Psoas muscle (tissue), 8 donors: ENCODE data around the gene IRF1. TPM values are rescaled to one million over a fixed set of nuclear protein-coding genes. Genes with fewer than 3 reads are reported as not detected.

Experiments used
- ATAC-seq, 4 donors: fragments of 200-7000 bp; cut with Tn5 transposase; one replicate each; pipeline ENCODE4 v1.9.1; 2020; ENCODE audit warnings: moderate library complexity in 3 of 4, mild to moderate bottlenecking in 2 of 4
- DNase-seq, 2 donors: peaks; one replicate each; pipeline ENCODE4 v3.0.0-alpha.2; 2020
- H3K27ac ChIP-seq: fragments of 200-600 bp; one replicate; pipeline ENCODE4 v1.8.0; 2022
- H3K27me3 ChIP-seq, 3 donors: fragments of 200-600 bp in 1 of 3; one replicate each; pipeline versions ENCODE4 v1.6.1 to v1.8.0; 2013 to 2022; ENCODE audit warnings: low read length in 2 of 3, mild to moderate bottlenecking in 2 of 3, moderate library complexity in 1 of 3; ENCODE audit not compliant: insufficient read depth in 3 of 3
- H3K36me3 ChIP-seq, 2 donors: fragments of 200-600 bp in 1 of 2; one replicate each; pipeline versions ENCODE4 v1.6.1 to v1.8.0; 2013 to 2022; ENCODE audit warnings: low read depth in 1 of 2, mild to moderate bottlenecking in 1 of 2, moderate library complexity in 1 of 2; ENCODE audit not compliant: insufficient read depth in 1 of 2
- H3K4me1 ChIP-seq: fragments of 200-600 bp; one replicate; pipeline ENCODE4 v1.8.0; 2022
- H3K4me3 ChIP-seq: fragments of 200-600 bp; one replicate; pipeline ENCODE4 v1.8.0; 2022; ENCODE audit warnings: mild to moderate bottlenecking
- H3K9me3 ChIP-seq: fragments of 200-600 bp; one replicate; pipeline ENCODE4 v1.8.0; 2022
- CTCF ChIP-seq: fragments of 200-600 bp; IDR thresholded peaks from one replicate; pipeline ENCODE4 v1.8.0; 2022; ENCODE audit warnings: antibody characterized with exemption
- WGBS, 3 donors: extraction: QIAGEN DNeasy Blood & Tissue Kit; methylation state at CpG; one replicate each; pipeline versions ENCODE4 v1.1.6 to v1.1.7; 2013; 5-methylcytosine and 5-hydroxymethylcytosine counted together
- intact Hi-C, 2 donors: fragments of 100-400 bp; cut with DNase I; formaldehyde crosslinking; loops; one replicate each; pipeline versions ENCODE4 v1.11.0 to v1.14.2; 2022
- polyA plus RNA-seq, 3 donors: library from polyadenylated mRNA; stranded (reverse); fragments of 200-250 nt; gene quantifications; one replicate each; pipeline ENCODE4 v1.2.3, GENCODE V29; 2013
- total RNA-seq, 4 donors: library from RNA; stranded (reverse); fragmentation: NEBNext Ultra II Directional in 2 of 4; extraction: Animal tissue kit (Norgen Biotek cat#: 25700) in 2 of 4; gene quantifications; one replicate each; pipeline versions ENCODE4 v1.2.1 to v1.2.4, GENCODE V29; 2021 to 2023
- donor health status: healthy with polysubstance abuse.
- donor health status: DM: no; HTN: no; CAD: no; lungs with moderate emphysema.
- donor health status: Bipolar disorder and iron deficiency.
- donor health status: healthy.
- donor health status: DM: yes; HTN: yes; CAD: no.
- donor health status: DM: no; HTN: no; CAD: no.
- donor health status: DM: no; HTN: no; CAD: no.
- donor health status: DM: yes; HTN: yes; CAD: no.

Gene IRF1
- total and polyA plus RNA-seq, 7 donors = 4.7 to 18.8 (median 11.8) TPM

- intact Hi-C loops = no loop called here
- Histone ChIP-seq H3K27me3 (no peaks in the 10 kb centered on the region), H3K4me1 (peaks cover 49% of the 10 kb centered on the region), H3K27ac (no peak overlapping the region), H3K36me3 (no peaks in the 10 kb centered on the region), H3K4me3 (no peak overlapping the region), H3K9me3 (no peaks in the 10 kb centered on the region)
- no peak for DNase-seq
- ATAC-seq = no peak
- no peak for TF ChIP-seq CTCF
- 71 to 79% (median 76%) methylated on average over 2 of the region's 2 CpGs for WGBS, 3 donors
These were observed 29.0 kb downstream of the IRF1 start for GRCh38 chr5:132461569-132462070.

GRCh38 chr5:132460846-132461568, 29.6 kb downstream of the IRF1 start:
- no peak for TF ChIP-seq CTCF
- Histone ChIP-seq H3K27me3 (no peaks in the 10 kb centered on the region), H3K36me3 (no peaks in the 10 kb centered on the region), H3K9me3 (no peaks in the 10 kb centered on the region), H3K4me1 (peaks cover 45% of the 10 kb centered on the region), H3K27ac (no peak overlapping the region), H3K4me3 (no peak overlapping the region)
- intact Hi-C loops = no loop called here
- 69 to 84% (median 74%) methylated on average over 5 of the region's 5 CpGs for WGBS, 3 donors
- DNase-seq (no peak), ATAC-seq (no peak)

- Histone ChIP-seq H3K4me3 (no peak overlapping the region), H3K4me1 (peaks cover 44% of the 10 kb centered on the region), H3K27me3 (no peaks in the 10 kb centered on the region), H3K36me3 (no peaks in the 10 kb centered on the region), H3K9me3 (no peaks in the 10 kb centered on the region), H3K27ac (no peak overlapping the region)
- no peak for TF ChIP-seq CTCF
- ATAC-seq = peak in 2 of 4 donors; percentile 10 to 16
- peak in 1 of 2 donors; percentile 34 for DNase-seq
- WGBS, 3 donors = 82 to 89% (median 85%) methylated on average over 8 of the region's 8 CpGs
- intact Hi-C loops = no loop called here
These were observed 30.4 kb downstream of the IRF1 start for GRCh38 chr5:132459983-132460838.

- ATAC-seq (peak; percentile 26 to 69 (median 57)), DNase-seq (peak in 1 of 2 donors; percentile 56)
- no peaks in the 10 kb centered on the region for H3K36me3 ChIP-seq
- intact Hi-C loops = no loop called here
- TF ChIP-seq CTCF = no peak
- H3K9me3 ChIP-seq = no peaks in the 10 kb centered on the region
- no peaks in the 10 kb centered on the region for H3K27me3 ChIP-seq
- peaks cover 43% of the 10 kb centered on the region for H3K4me1 ChIP-seq
- WGBS, 3 donors = 73 to 80% (median 75%) methylated on average over 11 to 12 of the region's 12 CpGs
- H3K4me3 ChIP-seq = no peak overlapping the region
- H3K27ac ChIP-seq = no peak overlapping the region
These were observed 31.3 kb downstream of the IRF1 start for GRCh38 chr5:132459031-132459982.
